Smooth muscle cell of the coronary artery (primary cell): ENCODE data around the gene B4GALNT3. TPM values are rescaled to one million over a fixed set of nuclear protein-coding genes. Genes with fewer than 3 reads are reported as not detected.

Source experiments
- total RNA-seq: library from RNA; depleted of rRNA; stranded (reverse); fragments of >200 nt; gene quantifications from 2 replicates; pipeline ENCODE4 v1.2.3, GENCODE V29; 2014; ENCODE audit warnings: low replicate concordance

The B4GALNT3 gene
- 0.23 TPM in 2 replicates for total RNA-seq

DNA sequence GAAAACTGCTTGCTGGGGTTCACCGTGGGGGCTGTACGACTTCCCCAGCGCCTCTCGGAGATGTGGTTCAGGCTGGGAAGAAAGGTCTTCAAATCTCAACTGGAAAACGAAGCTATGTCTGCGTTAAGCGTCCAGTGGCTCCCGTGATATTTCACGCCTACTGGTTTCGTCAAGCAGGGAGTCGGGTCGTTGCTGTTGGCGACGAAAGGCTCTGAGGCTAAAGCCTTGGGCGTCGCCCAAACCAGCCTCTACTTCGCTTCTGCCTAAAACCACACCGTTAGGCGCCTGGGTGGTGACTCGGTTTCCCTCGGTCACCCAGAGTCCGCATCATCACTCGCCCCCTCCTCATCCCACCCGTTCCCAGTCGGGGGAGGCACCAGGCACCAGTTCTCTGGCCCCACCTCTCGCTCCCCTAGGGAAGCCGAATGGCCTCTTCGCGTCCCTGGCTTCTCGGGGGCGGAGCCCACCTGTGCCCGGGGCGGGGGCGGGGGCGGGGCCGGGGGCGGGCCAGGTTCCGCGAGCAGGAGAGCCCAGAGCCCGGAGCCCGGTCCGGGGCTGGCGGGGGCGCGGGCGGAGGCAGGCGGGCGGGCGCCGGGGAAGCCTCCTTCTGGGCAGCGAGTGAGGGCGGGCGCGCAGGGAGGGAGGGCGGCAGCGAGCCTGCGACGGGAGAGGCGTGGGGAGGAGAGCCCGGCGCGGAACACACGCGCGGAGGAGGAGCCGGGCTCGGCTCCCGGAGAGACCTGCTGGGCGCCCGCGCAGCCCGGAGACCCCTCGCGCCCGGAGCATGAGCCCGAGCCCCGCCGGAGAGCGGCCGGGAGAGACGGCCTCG, at the start of gene B4GALNT3:
B4GALNT3 (plus strand) TSS at position 510 of the 829 bp plus-strand sequence. CDS start 438 bp downstream, outside the sequence.

Other genes with a start within 250 kb of the B4GALNT3 start
- gene SLC6A12, start 245.8 kb upstream of the B4GALNT3 start, total RNA-seq: 0.15 TPM in 1 of 2 replicates, not detected in the other
- gene SLC6A13, start 197.1 kb upstream of the B4GALNT3 start, total RNA-seq: 0.12 and 0.38 TPM in 2 replicates
- gene KDM5A, start 70.6 kb upstream of the B4GALNT3 start, total RNA-seq: 41.1 and 49.3 TPM in 2 replicates
- 3.5 and 4.2 TPM in 2 replicates for gene CCDC77, start 58.3 kb upstream of the B4GALNT3 start, total RNA-seq
- 0.47 and 0.98 TPM in 2 replicates for gene NINJ2, start 203.5 kb downstream of the B4GALNT3 start, total RNA-seq